Bronchial epithelial cell (primary cell): Measurements from ENCODE around the gene SCLY. TPM values are rescaled to one million over a fixed set of nuclear protein-coding genes. Genes with fewer than 3 reads are reported as not detected.

Experiments
- DNase-seq: peaks from one replicate; pipeline ENCODE4 v3.0.0-alpha.2; 2010; ENCODE audit warnings: low read depth
- FAIRE-seq: peaks from 2 replicates; lab custom pipeline; 2011; peaks lifted over from hg19 to GRCh38; lab: Jason Lieb, UNC
- H3K27me3 ChIP-seq: 2 replicates; pipeline ENCODE4 v1.5.1; 2011; ENCODE audit warnings: low read length; ENCODE audit not compliant: control insufficient read depth, insufficient read depth
- H3K36me3 ChIP-seq: 2 replicates; pipeline ENCODE4 v1.5.1; 2011; ENCODE audit warnings: low read length; ENCODE audit not compliant: control insufficient read depth, insufficient read depth
- H3K4me3 ChIP-seq: 2 replicates; pipeline ENCODE4 v1.5.1; 2011; ENCODE audit warnings: mild to moderate bottlenecking, low read depth, low read length, control low read depth
- total RNA-seq: library from RNA; depleted of rRNA; stranded (reverse); fragments of >200 nt; gene quantifications from 2 replicates; pipeline ENCODE4 v1.2.1, GENCODE V29; 2014
- TF ChIP-seq, protein P1 (sequence below): IDR thresholded peaks from 2 replicates; pipeline ENCODE4 v1.5.1; 2011; ENCODE audit warnings: mild to moderate bottlenecking, moderate library complexity, low read length, control low read depth, inconsistent platforms; ENCODE audit not compliant: insufficient read depth, severe bottlenecking

Gene SCLY
- total RNA-seq, result 9.1 and 12.6 TPM in 2 replicates

GRCh38 chr2:238060542-238061314 lies at the start of gene SCLY:
SCLY (plus strand) TSS chr2:238061001; CDS start chr2:238061055, 54 bp downstream.
- no peak for FAIRE-seq
- TF ChIP-seq, protein P1, sequence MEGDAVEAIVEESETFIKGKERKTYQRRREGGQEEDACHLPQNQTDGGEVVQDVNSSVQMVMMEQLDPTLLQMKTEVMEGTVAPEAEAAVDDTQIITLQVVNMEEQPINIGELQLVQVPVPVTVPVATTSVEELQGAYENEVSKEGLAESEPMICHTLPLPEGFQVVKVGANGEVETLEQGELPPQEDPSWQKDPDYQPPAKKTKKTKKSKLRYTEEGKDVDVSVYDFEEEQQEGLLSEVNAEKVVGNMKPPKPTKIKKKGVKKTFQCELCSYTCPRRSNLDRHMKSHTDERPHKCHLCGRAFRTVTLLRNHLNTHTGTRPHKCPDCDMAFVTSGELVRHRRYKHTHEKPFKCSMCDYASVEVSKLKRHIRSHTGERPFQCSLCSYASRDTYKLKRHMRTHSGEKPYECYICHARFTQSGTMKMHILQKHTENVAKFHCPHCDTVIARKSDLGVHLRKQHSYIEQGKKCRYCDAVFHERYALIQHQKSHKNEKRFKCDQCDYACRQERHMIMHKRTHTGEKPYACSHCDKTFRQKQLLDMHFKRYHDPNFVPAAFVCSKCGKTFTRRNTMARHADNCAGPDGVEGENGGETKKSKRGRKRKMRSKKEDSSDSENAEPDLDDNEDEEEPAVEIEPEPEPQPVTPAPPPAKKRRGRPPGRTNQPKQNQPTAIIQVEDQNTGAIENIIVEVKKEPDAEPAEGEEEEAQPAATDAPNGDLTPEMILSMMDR, result no peak
- H3K27me3 ChIP-seq, result no peaks in the 10 kb centered on the region
- H3K4me3 ChIP-seq, result peak within 1 kb of the TSS; percentile 70
- DNase-seq, result peak; percentile 90
- no peaks in the 10 kb centered on the region for H3K36me3 ChIP-seq

DNA sequence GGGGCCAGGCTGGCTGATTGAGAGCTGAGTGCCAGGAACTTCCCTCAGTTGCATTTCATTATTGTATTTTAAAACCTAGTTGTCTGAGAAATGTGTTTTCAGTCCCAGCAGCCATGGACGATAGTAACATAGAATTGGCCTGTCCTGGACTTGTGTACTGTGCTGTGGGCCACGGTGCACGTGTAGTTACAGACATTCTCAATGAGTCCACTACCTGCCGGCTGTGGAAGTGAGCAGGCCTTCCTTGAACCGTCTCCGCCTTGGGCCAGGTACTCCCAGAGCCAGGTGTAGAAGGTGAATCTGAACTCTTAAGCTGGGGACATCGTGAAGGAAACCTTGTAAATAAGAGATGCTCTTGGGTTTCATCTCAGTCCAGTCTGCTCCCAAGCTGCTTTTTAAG lies 47.0 kb upstream of the SCLY start:
- DNase-seq (no peak), FAIRE-seq (no peak)
- Histone ChIP-seq H3K4me3 (no peak overlapping the region), H3K27me3 (no peaks in the 10 kb centered on the region), H3K36me3 (peaks cover 4% of the 10 kb centered on the region)
- TF ChIP-seq, protein P1, result no peak

DNA sequence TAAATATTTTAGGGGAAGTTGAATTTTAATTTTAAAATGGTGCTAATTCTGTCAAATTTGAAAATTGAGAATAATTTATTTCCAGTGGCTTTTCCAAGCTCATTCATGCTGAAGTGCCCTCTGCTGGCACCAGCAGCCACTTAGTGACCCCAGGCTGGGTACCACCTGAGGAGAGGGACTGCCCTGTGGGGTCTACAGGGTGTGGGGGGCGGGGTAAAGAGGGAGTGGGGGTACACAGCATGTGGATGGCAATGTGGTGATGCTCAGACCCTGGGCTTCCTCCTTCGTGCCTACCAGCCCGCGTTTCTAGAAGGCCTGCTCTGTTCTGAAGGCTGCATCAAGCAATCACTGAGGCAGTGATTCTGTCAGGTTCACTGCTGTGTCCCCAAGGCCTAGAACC lies 45.1 kb upstream of the SCLY start:
- Histone ChIP-seq H3K4me3 (no peak overlapping the region), H3K27me3 (no peaks in the 10 kb centered on the region), H3K36me3 (peaks cover 6% of the 10 kb centered on the region)
- FAIRE-seq, result peak; percentile 13
- TF ChIP-seq, protein P1, result peak; percentile 13
- no peak for DNase-seq

GRCh38 chr2:238016526-238016925 lies 44.3 kb upstream of the SCLY start:
- H3K36me3 ChIP-seq, result peaks cover 7% of the 10 kb centered on the region
- DNase-seq (no peak), FAIRE-seq (no peak)
- no peaks in the 10 kb centered on the region for H3K27me3 ChIP-seq
- no peak overlapping the region for H3K4me3 ChIP-seq
- TF ChIP-seq, protein P1, result no peak

DNA sequence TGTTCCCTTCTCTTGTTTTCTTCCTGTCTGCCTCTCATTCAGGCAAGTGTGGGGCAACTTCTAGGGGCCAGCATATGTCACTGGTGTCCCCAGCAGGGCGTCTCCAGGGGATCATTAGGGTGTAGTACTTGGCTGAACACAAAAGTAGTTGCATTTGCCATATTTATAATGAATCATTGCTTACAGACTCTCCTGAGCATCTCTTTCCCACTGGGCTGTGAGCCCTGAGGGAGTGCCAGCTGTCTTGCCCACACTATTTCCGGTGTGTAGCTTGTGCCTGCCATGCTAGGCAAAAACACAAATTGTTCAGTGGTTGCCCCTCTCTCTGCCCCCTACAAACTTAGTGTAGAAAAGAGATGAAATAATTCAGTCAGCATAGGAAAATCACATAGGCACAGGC lies 40.8 kb upstream of the SCLY start:
- Histone ChIP-seq H3K27me3 (no peaks in the 10 kb centered on the region), H3K4me3 (no peak overlapping the region), H3K36me3 (peaks cover 9% of the 10 kb centered on the region)
- no peak for DNase-seq
- no peak for FAIRE-seq
- TF ChIP-seq, protein P1, result no peak
